Measurements from ENCODE around the gene INHA. TPM values are rescaled to one million over a fixed set of nuclear protein-coding genes. Genes with fewer than 3 reads are reported as not detected.
A peak's percentile ranks its signal among the peaks of the same experiment; 100 is the strongest.

Gene INHA
- total and polyA plus RNA-seq, 3 donors from 2014 or later = 265 to 371 (median 325) TPM

GRCh38 chr2:219539926-219540678 lies 32.0 kb upstream of the INHA start:
- intact Hi-C loops (cut with DNase I; ENCODE audit: low total_unique reads) = loop anchor here (5.0 kb wide), 1 partner anchor 97 kb away; no protein-coding TSS in a partner anchor
- Histone ChIP-seq H3K27ac (no peak overlapping the region), H3K4me1 (peaks cover 34% of the 10 kb centered on the region), H3K27me3 (no peaks in the 10 kb centered on the region), H3K4me3 (no peak overlapping the region), H3K9me3 (no peaks in the 10 kb centered on the region), H3K36me3 (ENCODE audit: low read depth, missing control alignments) (no peaks in the 10 kb centered on the region)
- DNase-seq = no peak
- WGBS, 2 donors = 90 to 100% methylated on average over 1 to 46 of the region's 46 CpGs
- TF ChIP-seq CTCF (IDR thresholded peaks at IDR 0.05) (no peak), POLR2A (IDR thresholded peaks at IDR 0.05) (no peak)

GRCh38 chr2:219540784-219541504 lies 31.2 kb upstream of the INHA start:
- H3K27ac ChIP-seq = no peak overlapping the region
- TF ChIP-seq CTCF (IDR thresholded peaks at IDR 0.05) = no peak
- no peak for TF ChIP-seq POLR2A (IDR thresholded peaks at IDR 0.05)
- no peak overlapping the region for H3K4me3 ChIP-seq
- H3K4me1 ChIP-seq = peaks cover 34% of the 10 kb centered on the region
- no peak for DNase-seq
- H3K36me3 ChIP-seq (ENCODE audit: low read depth, missing control alignments) = no peaks in the 10 kb centered on the region
- WGBS, 2 donors = 84 to 88% methylated on average over 12 of the region's 12 CpGs
- intact Hi-C loops (cut with DNase I; ENCODE audit: low total_unique reads) = loop anchor here (5.0 kb wide), 1 partner anchor 96 kb away; no protein-coding TSS in a partner anchor
- no peaks in the 10 kb centered on the region for H3K9me3 ChIP-seq
- H3K27me3 ChIP-seq = no peaks in the 10 kb centered on the region

- no peaks in the 10 kb centered on the region for H3K27me3 ChIP-seq
- DNase-seq = peak; percentile 88
- peaks cover 34% of the 10 kb centered on the region for H3K4me1 ChIP-seq
- no peaks in the 10 kb centered on the region for H3K9me3 ChIP-seq
- 10% methylated on average over 19 to 44 of the region's 48 CpGs for WGBS, 2 donors
- no peaks in the 10 kb centered on the region for H3K36me3 ChIP-seq (ENCODE audit: low read depth, missing control alignments)
- TF ChIP-seq POLR2A (IDR thresholded peaks at IDR 0.05) = no peak
- TF ChIP-seq CTCF (IDR thresholded peaks at IDR 0.05) = peak; percentile 93 to 97 (median 95)
- peak overlapping the region in 1 of 2 donors; percentile 80 for H3K4me3 ChIP-seq
- H3K27ac ChIP-seq = peak overlapping the region in 1 of 2 donors; percentile 85
- intact Hi-C loops (cut with DNase I; ENCODE audit: low total_unique reads) = loop anchor here (5.0 kb wide), 1 partner anchor 96 kb away; no protein-coding TSS in a partner anchor
Observed at GRCh38 chr2:219541611-219542180, 30.4 kb upstream of the INHA start.

GRCh38 chr2:219542931-219543595 lies 29.0 kb upstream of the INHA start:
- intact Hi-C loops (cut with DNase I; ENCODE audit: low total_unique reads) = loop anchor here (5.0 kb wide), 1 partner anchor 94 kb away; no protein-coding TSS in a partner anchor
- no peaks in the 10 kb centered on the region for H3K36me3 ChIP-seq (ENCODE audit: low read depth, missing control alignments)
- peaks cover 30% of the 10 kb centered on the region for H3K4me1 ChIP-seq
- H3K9me3 ChIP-seq = no peaks in the 10 kb centered on the region
- no peak for TF ChIP-seq POLR2A (IDR thresholded peaks at IDR 0.05)
- TF ChIP-seq CTCF (IDR thresholded peaks at IDR 0.05) = no peak
- peak; percentile 41 for DNase-seq
- WGBS, 2 donors = 0 to 4% methylated on average over 11 to 28 of the region's 66 CpGs
- no peaks in the 10 kb centered on the region for H3K27me3 ChIP-seq
- H3K4me3 ChIP-seq = peak overlapping the region; percentile 80 to 86
- H3K27ac ChIP-seq = peak overlapping the region; percentile 85 to 94
